GM21515 (cell line): ENCODE data around the gene PUM1.
A peak's percentile ranks its signal among the peaks of the same experiment; 100 is the strongest.
"Not testable (repeated sequence)": the region's sequence is repeated elsewhere in the genome, so short reads cannot be mapped to it uniquely, and the experiment has no call there.

Source experiments
- ATAC-seq: cut with Tn5 transposase; IDR thresholded peaks from one replicate; pipeline ENCODE4 v1.9.1; 2021; ENCODE audit not compliant: unreplicated experiment

Gene PUM1

GRCh38 chr1:31064718-31065309 is 703 bp downstream of the PUM1 start:
- ATAC-seq = peak; percentile 12

GRCh38 chr1:31064111-31064717 is 1.3 kb downstream of the PUM1 start:
- ATAC-seq = no peak

GRCh38 chr1:31063631-31064030 is 1.9 kb downstream of the PUM1 start:
- no peak for ATAC-seq

- ATAC-seq = no peak
These were observed 2.6 kb downstream of the PUM1 start for GRCh38 chr1:31062867-31063380.

- ATAC-seq = not testable (repeated sequence)
These were observed 3.2 kb downstream of the PUM1 start for GRCh38 chr1:31062162-31062866.

GRCh38 chr1:31058012-31058411 is 7.5 kb downstream of the PUM1 start:
- no peak for ATAC-seq

GRCh38 chr1:31055953-31056352 is 9.6 kb downstream of the PUM1 start:
- no peak for ATAC-seq

GRCh38 chr1:31055501-31055900 is 10.0 kb downstream of the PUM1 start:
- no peak for ATAC-seq

GRCh38 chr1:31054958-31055481 is 10.5 kb downstream of the PUM1 start:
- ATAC-seq = no peak

- ATAC-seq = no peak
These were observed 11.2 kb downstream of the PUM1 start for GRCh38 chr1:31054349-31054748.

- not testable (repeated sequence) for ATAC-seq
These were observed 12.9 kb downstream of the PUM1 start for GRCh38 chr1:31052613-31053012.

- no peak for ATAC-seq
These were observed 13.9 kb downstream of the PUM1 start for GRCh38 chr1:31051611-31052010.

- not testable (repeated sequence) for ATAC-seq
These were observed 18.0 kb downstream of the PUM1 start for GRCh38 chr1:31047507-31047906.

- no peak for ATAC-seq
These were observed 21.9 kb downstream of the PUM1 start for GRCh38 chr1:31043631-31044030.

- no peak for ATAC-seq
These were observed 22.9 kb downstream of the PUM1 start for GRCh38 chr1:31042656-31043055.

GRCh38 chr1:31041529-31041928 is 24.0 kb downstream of the PUM1 start:
- no peak for ATAC-seq

- no peak for ATAC-seq
These were observed 25.5 kb downstream of the PUM1 start for GRCh38 chr1:31040038-31040437.

GRCh38 chr1:31038935-31039334 is 26.6 kb downstream of the PUM1 start:
- not testable (repeated sequence) for ATAC-seq

GRCh38 chr1:31038360-31038759 is 27.2 kb downstream of the PUM1 start:
- no peak for ATAC-seq

- ATAC-seq = no peak
These were observed 28.6 kb downstream of the PUM1 start for GRCh38 chr1:31036749-31037500.

- no peak for ATAC-seq
These were observed 31.9 kb downstream of the PUM1 start for GRCh38 chr1:31033598-31033997.
